Dermis blood vessel endothelial cell (primary cell): ENCODE measurements around the gene ITGAL. TPM values are rescaled to one million over a fixed set of nuclear protein-coding genes. Genes with fewer than 3 reads are reported as not detected.
"Not testable (repeated sequence)": the region's sequence is repeated elsewhere in the genome, so short reads cannot be mapped to it uniquely, and the experiment has no call there.

Experiments
- DNase-seq: peaks from one replicate; pipeline ENCODE4 v3.0.0; 2010
- total RNA-seq: library from RNA; depleted of rRNA; stranded (reverse); fragments of >200 nt; gene quantifications from 2 replicates; pipeline ENCODE4 v1.2.3, GENCODE V29; 2014

Gene ITGAL
- total RNA-seq, 1 donor from 2014 or later, result not detected

DNA sequence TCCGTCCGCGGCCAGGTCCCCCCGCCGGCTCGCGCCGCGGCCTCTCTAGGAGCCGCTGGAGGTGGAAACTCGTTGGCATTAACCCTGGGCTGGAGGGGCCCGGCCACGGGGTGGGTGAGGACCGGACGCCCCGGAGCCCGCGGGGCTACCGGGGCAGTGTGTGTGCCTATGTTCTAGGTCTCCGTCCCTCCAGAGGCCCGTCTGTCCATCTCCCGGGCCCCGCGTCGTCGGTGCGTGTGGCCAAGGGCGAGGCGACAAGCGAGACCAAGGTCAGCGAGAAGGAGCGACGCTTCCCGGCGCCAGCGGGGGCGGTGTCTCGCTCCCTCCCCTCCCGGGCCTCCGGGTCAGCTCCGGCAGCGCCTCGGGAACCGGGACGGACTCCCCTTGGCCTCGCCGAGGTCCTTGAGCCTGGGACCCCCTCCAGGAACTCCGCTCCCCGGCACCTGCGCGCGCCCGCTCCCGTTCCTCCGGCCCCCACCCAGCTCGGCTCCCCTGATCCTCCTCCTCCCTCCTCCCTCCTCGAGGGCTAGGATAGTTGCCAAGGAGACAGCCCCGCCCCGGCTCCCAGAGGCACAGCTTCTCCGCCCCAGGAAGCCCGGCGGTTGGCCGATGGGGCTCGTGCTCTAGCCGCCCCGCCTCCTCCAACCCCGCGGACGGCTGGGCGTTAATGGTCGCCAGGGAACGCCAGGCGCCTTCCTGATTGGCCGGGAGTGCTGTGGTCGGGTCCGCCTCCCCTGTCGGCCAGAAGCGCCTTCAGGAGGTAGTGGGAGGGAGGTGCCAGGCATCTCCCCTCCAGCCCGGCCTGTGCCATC lies 54.5 kb downstream of the ITGAL start:
- DNase-seq, result peak; percentile 98

GRCh38 chr16:30527635-30528178 lies 55.2 kb downstream of the ITGAL start:
- no peak for DNase-seq

DNA sequence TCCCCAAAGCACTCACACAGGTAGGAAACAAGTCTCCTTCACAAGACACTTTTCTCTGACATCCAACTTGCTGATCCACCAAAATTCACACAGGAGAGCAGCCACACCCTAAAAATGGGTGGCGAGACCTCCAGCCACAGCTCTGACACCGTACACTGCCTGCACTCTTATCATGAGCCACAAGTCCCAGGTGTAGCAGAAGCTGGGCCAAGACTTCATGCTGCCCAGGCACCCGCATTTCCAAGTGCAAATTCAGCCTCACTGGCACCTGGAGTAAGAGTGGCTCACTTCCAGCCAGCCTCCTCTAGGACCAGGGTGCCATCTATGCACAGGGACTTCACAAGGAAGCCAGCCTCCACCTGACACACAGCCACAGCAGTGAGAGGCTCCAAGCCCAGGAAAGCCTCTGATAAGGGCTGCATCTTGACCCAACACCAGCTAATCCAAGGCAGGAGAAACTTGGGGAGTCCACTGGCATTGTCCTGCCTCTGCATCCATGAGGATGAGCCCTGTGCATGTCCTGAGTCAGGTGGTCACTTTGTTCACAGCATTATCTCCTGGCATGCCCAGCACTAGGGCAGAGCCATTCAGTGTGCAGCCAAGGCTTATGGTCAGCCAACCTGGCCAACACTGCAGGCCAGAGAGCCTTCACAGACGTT lies 56.4 kb downstream of the ITGAL start:
- DNase-seq, result no peak

DNA sequence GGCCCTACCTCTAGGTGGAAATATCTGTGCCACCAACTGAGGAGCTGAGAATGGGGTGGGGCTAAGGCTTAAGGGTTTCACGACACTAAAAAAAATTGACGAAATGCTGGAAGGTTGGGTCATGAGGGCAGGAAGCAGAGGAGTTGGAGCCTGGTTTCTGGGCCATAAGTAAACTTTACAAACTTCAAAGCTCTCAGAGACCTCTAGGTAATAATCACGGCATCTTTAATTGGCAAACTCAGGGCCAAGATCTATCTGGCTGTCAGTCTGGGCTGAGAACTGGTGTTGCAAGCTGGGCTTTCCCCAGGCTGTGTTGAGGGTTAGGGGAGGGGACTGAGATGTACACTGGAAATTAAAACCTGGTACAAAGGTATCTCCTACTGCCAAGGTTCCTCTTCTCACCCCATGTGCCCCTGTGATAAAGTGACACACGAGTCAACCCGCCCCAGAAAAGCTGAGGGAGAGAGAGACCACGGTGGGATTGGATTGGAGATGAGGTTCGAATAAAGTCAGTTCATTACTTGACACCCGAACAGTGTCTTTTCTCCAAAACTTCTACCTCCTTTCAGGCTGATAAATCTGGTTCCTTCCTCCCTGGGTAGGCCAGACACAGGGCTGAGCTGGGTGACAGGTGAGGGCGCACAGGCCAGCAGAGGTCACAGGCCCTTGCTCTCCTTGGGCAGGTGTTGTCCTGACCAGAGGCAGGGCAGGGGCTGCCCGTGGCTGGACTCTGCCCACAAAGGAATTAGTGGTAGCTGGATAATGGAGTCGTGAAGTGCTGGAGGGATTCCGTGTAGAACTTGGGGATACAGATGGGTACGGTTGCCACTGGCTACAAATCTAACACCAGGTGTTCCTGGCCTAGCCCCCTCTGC lies 57.9 kb downstream of the ITGAL start:
- no peak for DNase-seq

GRCh38 chr16:30532285-30533145 lies 60.0 kb downstream of the ITGAL start:
- no peak for DNase-seq

- DNase-seq, result no peak
Measured at GRCh38 chr16:30533146-30533522, 60.6 kb downstream of the ITGAL start.

DNA sequence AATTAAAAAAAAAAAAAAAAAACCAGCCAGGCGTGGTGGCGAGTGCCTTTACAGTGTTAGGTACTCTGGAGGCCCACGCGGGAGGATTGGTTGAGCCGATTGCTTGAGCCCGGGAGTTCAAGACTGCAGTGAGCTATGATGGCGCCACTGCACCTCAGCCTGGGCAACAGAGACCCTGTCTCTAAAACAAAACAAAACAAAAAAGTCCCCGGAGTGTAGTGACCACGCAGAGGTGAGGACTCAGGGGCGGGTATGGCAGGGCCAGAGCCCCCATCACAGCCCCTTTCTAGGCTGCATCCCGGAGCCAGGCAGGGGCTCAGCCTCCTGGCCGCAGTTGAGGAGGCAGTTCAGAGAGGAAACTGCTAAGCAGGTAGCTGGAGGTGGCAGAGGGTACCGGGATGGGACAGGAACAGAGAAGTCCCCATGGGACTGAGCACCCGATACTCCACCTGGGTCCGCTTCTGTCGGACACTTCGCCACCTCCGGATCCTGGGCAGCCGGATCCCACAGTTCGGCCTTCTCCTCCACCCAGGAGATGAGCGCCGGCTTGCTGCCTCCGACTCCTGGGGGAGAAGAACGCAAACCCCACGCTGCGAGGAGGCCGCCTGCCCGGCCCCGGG lies 61.3 kb downstream of the ITGAL start:
- peak; percentile 21 for DNase-seq

- peak; percentile 89 for DNase-seq
Measured at GRCh38 chr16:30534368-30535105, 62.0 kb downstream of the ITGAL start, which contains the start of gene ZNF747. Gene ZNF747, minus strand, starts transcription at chr16:30534858. Its CDS starts 179 bp downstream, at chr16:30534679.

DNA sequence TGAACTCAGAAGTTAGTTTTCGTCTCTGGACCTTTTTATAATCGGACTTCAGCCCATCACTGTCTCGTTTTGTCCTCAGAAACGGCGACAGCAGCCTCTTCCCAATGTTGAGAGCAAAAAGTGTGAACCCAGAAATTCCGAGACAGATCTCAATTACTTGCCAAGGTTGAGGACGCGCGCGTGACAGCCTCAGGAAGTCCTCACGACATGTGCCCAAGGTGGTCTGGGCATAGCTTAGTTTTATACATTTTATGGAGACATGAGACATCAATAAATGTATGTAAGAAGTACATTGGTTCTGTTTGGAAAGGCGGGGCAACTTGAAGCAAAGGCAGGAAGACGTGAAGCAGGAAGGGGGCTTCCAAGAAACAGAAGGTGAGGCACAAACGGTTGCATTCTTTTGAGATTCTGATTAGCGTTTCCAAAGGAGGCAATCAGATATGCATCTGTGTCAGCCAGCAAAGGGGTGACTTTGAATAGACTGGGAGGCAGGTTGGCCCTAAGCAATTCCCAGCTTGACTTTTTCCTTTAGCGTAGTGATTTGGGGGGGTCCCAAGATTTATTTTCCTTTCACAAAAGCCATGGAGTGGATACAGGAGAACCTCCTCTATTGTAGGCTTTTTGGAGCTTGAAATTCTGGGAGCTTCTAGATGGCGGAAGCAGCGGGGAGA lies 62.7 kb downstream of the ITGAL start:
- peak; percentile 50 for DNase-seq

- DNase-seq, result peak; percentile 85
Measured at GRCh38 chr16:30535777-30536190, 63.2 kb downstream of the ITGAL start.

- DNase-seq, result not testable (repeated sequence)
Measured at GRCh38 chr16:30536391-30537024, 64.0 kb downstream of the ITGAL start.

- no peak for DNase-seq
Measured at GRCh38 chr16:30539000-30539964, 66.7 kb downstream of the ITGAL start.

GRCh38 chr16:30539986-30540526 lies 67.5 kb downstream of the ITGAL start:
- not testable (repeated sequence) for DNase-seq

DNA sequence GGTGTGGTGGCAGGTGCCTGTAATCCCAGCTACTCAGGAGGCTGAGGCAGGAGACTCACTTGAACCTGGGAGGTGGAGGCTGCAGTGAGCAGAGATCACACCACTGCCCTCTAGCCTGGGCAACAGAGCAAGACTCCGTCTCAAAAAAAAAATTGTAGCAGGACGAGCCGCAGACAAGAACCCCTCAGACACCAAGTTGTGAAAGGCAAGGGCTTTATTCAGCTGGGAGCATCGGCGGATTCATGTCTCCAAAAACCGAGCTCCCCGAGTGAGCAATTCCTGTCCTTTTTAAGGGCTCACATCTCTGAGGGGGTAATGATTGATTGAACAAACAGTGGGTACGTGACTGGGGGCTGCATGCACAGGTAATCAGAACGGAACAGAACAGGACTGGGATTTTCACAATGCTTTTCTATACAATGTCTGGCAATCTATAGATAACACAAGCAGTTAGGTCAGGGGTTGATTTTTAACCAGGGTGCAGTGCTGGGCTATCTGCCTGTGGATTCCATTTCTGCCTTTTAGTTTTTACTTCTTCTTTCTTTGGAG lies 68.4 kb downstream of the ITGAL start:
- not testable (repeated sequence) for DNase-seq

GRCh38 chr16:30541502-30542329 lies 69.2 kb downstream of the ITGAL start:
- peak; percentile 70 for DNase-seq

GRCh38 chr16:30543067-30543466 lies 70.5 kb downstream of the ITGAL start:
- no peak for DNase-seq

DNA sequence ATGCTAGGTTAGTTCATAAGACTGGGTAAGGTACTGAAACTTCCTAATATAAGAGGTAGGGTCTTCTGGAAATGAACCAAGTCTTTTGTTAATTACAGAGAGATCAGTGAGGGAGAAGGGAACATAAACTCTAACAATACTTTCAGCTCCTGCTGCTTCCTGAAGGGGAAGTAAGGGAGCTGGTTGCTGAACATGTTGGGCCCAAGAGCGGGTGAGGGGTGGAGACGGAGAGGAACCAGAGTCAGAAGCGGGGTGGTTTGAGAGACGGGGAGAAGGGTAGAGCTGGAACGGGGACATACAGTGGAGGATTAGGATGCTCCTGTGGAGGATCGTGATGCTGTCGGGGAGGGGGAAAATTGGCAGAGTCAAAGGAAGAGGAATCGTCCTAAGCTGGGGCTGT lies 73.6 kb downstream of the ITGAL start:
- DNase-seq, result no peak
